Endothelial cell of umbilical vein (primary cell): Measurements from ENCODE around the gene KIAA0408. TPM values are rescaled to one million over a fixed set of nuclear protein-coding genes. Genes with fewer than 3 reads are reported as not detected.

Experiments used
- BruUV-seq: library from RNA; stranded (reverse); fragments of 400-500 nt; replicated peaks from 2 replicates; lab custom pipeline; 2021; lab: Mats Ljungman, UMichigan
- CTCF ChIA-PET: fragments of 300-600, 350-600 bp; sonication (Branson Sonifier 250); formaldehyde crosslinking; loops from one replicate; lab custom pipeline; 2021; ENCODE audit warnings: antibody characterized with exemption, inconsistent platforms; lab: Charles Lee
- POLR2A ChIA-PET: fragments of 300-600, 350-600 bp; sonication (Branson Sonifier 250); formaldehyde crosslinking; loops from one replicate; lab custom pipeline; 2021; ENCODE audit warnings: antibody characterized with exemption, inconsistent platforms; lab: Charles Lee
- DNase-seq: peaks from one replicate; pipeline ENCODE4 v3.0.0-alpha.2; 2011; ENCODE audit warnings: low read depth, low spot score
- FAIRE-seq: peaks from 2 replicates; lab custom pipeline; 2011; peaks lifted over from hg19 to GRCh38; lab: Jason Lieb, UNC
- H2AFZ ChIP-seq: 2 replicates; pipeline ENCODE4 v1.6.0; 2012; ENCODE audit warnings: low read depth, low read length, control low read depth, inconsistent platforms
- H3K27ac ChIP-seq: 2 replicates; pipeline ENCODE4 v1.5.1; 2011; ENCODE audit warnings: low read depth, mild to moderate bottlenecking, control low read depth, low read length, moderate library complexity; ENCODE audit not compliant: insufficient read depth
- H3K27me3 ChIP-seq, 2 experiments: 2 replicates each; pipeline versions ENCODE4 v1.6.0 to v1.6.1; 2011; ENCODE audit warnings: low read length in 2 of 2, mixed read lengths in 1 of 2; ENCODE audit not compliant: control insufficient read depth in 2 of 2, insufficient read depth in 2 of 2
- H3K36me3 ChIP-seq, 2 experiments: 2 replicates in 1 of 2; 3 replicates in 1 of 2; pipeline ENCODE4 v1.5.1; 2011; ENCODE audit warnings: low read length in 2 of 2, mild to moderate bottlenecking in 1 of 2, moderate library complexity in 1 of 2; ENCODE audit not compliant: control insufficient read depth in 2 of 2, insufficient read depth in 2 of 2; ENCODE audit errors: extremely low read depth in 1 of 2
- H3K4me1 ChIP-seq: 3 replicates; pipeline ENCODE4 v1.5.1; 2011; ENCODE audit warnings: mild to moderate bottlenecking, low read length; ENCODE audit not compliant: control insufficient read depth, insufficient read depth; ENCODE audit errors: extremely low read depth
- H3K4me2 ChIP-seq: 2 replicates; pipeline ENCODE4 v1.6.1; 2011; ENCODE audit warnings: low read length, control low read depth, mixed read lengths; ENCODE audit not compliant: insufficient read depth
- H3K4me3 ChIP-seq, 3 experiments: fragments of 200-600 bp in 1 of 3; sonication (generic), shearing (Covaris generic) in 1 of 3; replicated peaks in 1 of 3; 2 replicates each; pipeline ENCODE4 v1.5.1; 2011 to 2016; ENCODE audit warnings: control low read depth in 3 of 3, low read length in 3 of 3, mild to moderate bottlenecking in 2 of 3, inconsistent platforms in 1 of 3, low read depth in 1 of 3, moderate library complexity in 1 of 3; ENCODE audit not compliant: insufficient read depth in 1 of 3
- H3K79me2 ChIP-seq: 2 replicates; pipeline ENCODE4 v1.6.0; 2012; ENCODE audit warnings: low read length, inconsistent platforms; ENCODE audit not compliant: control insufficient read depth, insufficient read depth
- H3K9ac ChIP-seq: replicated peaks from 2 replicates; pipeline ENCODE3; 2011; ENCODE audit warnings: low read length, control low read depth; ENCODE audit not compliant: insufficient read depth; ENCODE audit errors: extremely low read depth
- H3K9me1 ChIP-seq: replicated peaks from 3 replicates; pipeline ENCODE4 v1.6.0; 2011; ENCODE audit warnings: mild to moderate bottlenecking, low read length; ENCODE audit not compliant: control insufficient read depth, insufficient read depth; ENCODE audit errors: extremely low read depth
- H3K9me3 ChIP-seq: replicated peaks from 2 replicates; pipeline ENCODE4 v1.5.1; 2012; ENCODE audit warnings: low read length, inconsistent platforms; ENCODE audit not compliant: control insufficient read depth, insufficient read depth
- H4K20me1 ChIP-seq: replicated peaks from 2 replicates; pipeline ENCODE3; 2011; ENCODE audit warnings: mild to moderate bottlenecking, low read length; ENCODE audit not compliant: control insufficient read depth, insufficient read depth; ENCODE audit errors: extremely low read depth
- CTCF ChIP-seq, 2 donors: IDR thresholded peaks; 1 replicate in 1 of 2; 2 replicates in 1 of 2; pipeline ENCODE4 v1.5.1; 2011; ENCODE audit warnings: low read length in 2 of 2, mild to moderate bottlenecking in 2 of 2, moderate library complexity in 2 of 2, control low read depth in 1 of 2, inconsistent platforms in 1 of 2, low read depth in 1 of 2; ENCODE audit not compliant: insufficient read depth in 1 of 2; ENCODE audit errors: extremely low read depth in 1 of 2
- EZH2 ChIP-seq: IDR thresholded peaks from 2 replicates; pipeline ENCODE4 v1.6.1; 2012; ENCODE audit warnings: borderline replicate concordance, low read depth, mild to moderate bottlenecking, moderate library complexity, low read length, inconsistent platforms; ENCODE audit not compliant: severe bottlenecking
- FOS ChIP-seq: IDR thresholded peaks from 2 replicates; pipeline ENCODE4 v1.6.1; 2011; ENCODE audit warnings: mild to moderate bottlenecking, low read length, moderate library complexity, borderline replicate concordance; ENCODE audit not compliant: insufficient read depth
- GATA2 ChIP-seq: IDR thresholded peaks from 2 replicates; pipeline ENCODE4 v1.7.0; 2011; ENCODE audit warnings: low read depth, mild to moderate bottlenecking, moderate library complexity, mixed read lengths, low read length; ENCODE audit not compliant: insufficient read length, insufficient read depth
- JUN ChIP-seq: IDR thresholded peaks from 2 replicates; pipeline ENCODE4 v1.6.1; 2011; ENCODE audit warnings: borderline replicate concordance, low read depth; ENCODE audit not compliant: insufficient read length, insufficient read depth
- MAX ChIP-seq: IDR thresholded peaks from 2 replicates; pipeline ENCODE4 v1.6.1; 2011; ENCODE audit not compliant: insufficient read depth, insufficient read length
- MYC ChIP-seq: IDR thresholded peaks from one replicate; pipeline ENCODE4 v1.6.1; 2011; ENCODE audit warnings: mild to moderate bottlenecking, low read depth, low read length
- POLR2A ChIP-seq: IDR thresholded peaks from 2 replicates; pipeline ENCODE4 v1.6.1; 2012; ENCODE audit warnings: low read depth, mild to moderate bottlenecking, control low read depth, low read length
- POLR2AphosphoS5 ChIP-seq: IDR thresholded peaks from 2 replicates; pipeline ENCODE4 v1.6.1; 2012; ENCODE audit warnings: low read depth, mild to moderate bottlenecking, control low read depth, low read length, moderate library complexity; ENCODE audit not compliant: insufficient read depth
- dilution Hi-C: fragments of 300-500 bp; cut with MboI; formaldehyde crosslinking; loops from one replicate; pipeline ENCODE4 v1.15.0; 2019; ENCODE audit warnings: low sequenced_read_pairs; ENCODE audit not compliant: extremely low pct_ligation_motif_present
- intact Hi-C: fragments of 100-400 bp; cut with micrococcal nuclease; formaldehyde crosslinking; loops from one replicate; pipeline ENCODE4 v1.10.0; 2022
- polyA plus RNA-seq, 4 experiments: library from polyadenylated mRNA; depleted of rRNA in 3 of 4; stranded (reverse) in 3 of 4; unstranded in 1 of 4; fragments of >200 nt; gene quantifications; 2 replicates each; pipeline versions ENCODE4 v1.2.1 to v1.2.3, GENCODE V29; 2011 to 2012; ENCODE audit warnings: missing spikeins in 1 of 4
- total RNA-seq: library from RNA; stranded (reverse); gene quantifications from 2 replicates; pipeline ENCODE4 v1.2.3, GENCODE V29; 2021

Gene KIAA0408
- total and polyA plus RNA-seq, 2 donors (not counting 3 experiments of a cell fraction or from before 2014, with no cell fraction given) = not detected

- H3K27me3 ChIP-seq = peaks cover 4 to 5% of the 10 kb centered on the region in 2 experiments
- no peaks in the 10 kb centered on the region for H3K9me1 ChIP-seq
- no peaks in the 10 kb centered on the region for H3K36me3 ChIP-seq
- no peak overlapping the region for H3K27ac ChIP-seq
- no peak overlapping the region for H3K9ac ChIP-seq
- H3K79me2 ChIP-seq = no peaks in the 10 kb centered on the region
- no peak overlapping the region for H3K4me2 ChIP-seq
- ChIA-PET CTCF (interaction anchor here (0.6 to 6.8 kb wide), 19 partner anchors 16 to 226 kb away, joined by 3 to 155 read pairs (median 4); no protein-coding TSS in a partner anchor), POLR2A (no interaction called here)
- TF ChIP-seq FOS = no peak
- TF ChIP-seq MAX = no peak
- no peak for TF ChIP-seq JUN
- no peak for TF ChIP-seq POLR2A
- no peak for TF ChIP-seq POLR2AphosphoS5
- no peak for TF ChIP-seq GATA2
- TF ChIP-seq MYC = no peak
- no peak for TF ChIP-seq EZH2
- no peak for TF ChIP-seq CTCF (IDR thresholded peaks at IDR 0.05; ENCODE audit: extremely low read depth in 1 of 2, insufficient read depth in 1 of 2, low read depth in 1 of 2, low read length in 2 of 2)
- no peak for FAIRE-seq
- no peak for DNase-seq
- H2AFZ ChIP-seq = no peak overlapping the region
- no peaks in the 10 kb centered on the region for H3K9me3 ChIP-seq
- dilution Hi-C loops = no loop called here
- H4K20me1 ChIP-seq = no peaks in the 10 kb centered on the region
- no peaks in the 10 kb centered on the region for H3K4me1 ChIP-seq
- BruUV-seq = no TSS peak
- no peak overlapping the region for H3K4me3 ChIP-seq
- intact Hi-C loops = no loop called here
Observed at GRCh38 chr6:127464161-127464880, 5.1 kb upstream of the KIAA0408 start.
